HG02943 (cell line): ENCODE results near the gene SYCP2L.
A peak's percentile ranks its signal among the peaks of the same experiment; 100 is the strongest.
"Not testable (repeated sequence)": the region's sequence is repeated elsewhere in the genome, so short reads cannot be mapped to it uniquely, and the experiment has no call there.

Experiments used
- ATAC-seq: cut with Tn5 transposase; IDR thresholded peaks from one replicate; pipeline ENCODE4 v1.9.1; 2021; ENCODE audit warnings: mild to moderate bottlenecking, low read depth, moderate library complexity; ENCODE audit not compliant: unreplicated experiment

Gene SYCP2L

GRCh38 chr6:10877012-10877411, 9.8 kb upstream of the SYCP2L start:
- no peak for ATAC-seq

DNA sequence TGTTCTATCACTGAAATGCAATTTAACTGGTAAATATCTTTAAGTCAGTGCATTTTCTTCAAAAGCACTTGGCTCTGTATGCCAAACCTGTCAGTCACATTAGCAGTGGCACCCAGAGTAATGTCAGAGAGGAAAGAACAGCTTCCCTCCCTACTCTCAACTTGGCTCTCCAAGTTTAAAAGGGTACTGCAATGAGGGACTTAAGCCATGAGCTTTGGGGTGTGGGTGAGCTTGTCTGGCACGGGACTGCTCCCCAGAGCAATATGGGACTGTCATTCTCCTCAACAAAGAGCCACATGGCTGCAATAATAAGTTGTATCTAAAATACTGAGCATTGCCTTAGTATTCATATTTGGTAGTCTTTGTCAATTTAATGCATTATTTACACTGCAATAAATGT, 9.0 kb upstream of the SYCP2L start:
- no peak for ATAC-seq

DNA sequence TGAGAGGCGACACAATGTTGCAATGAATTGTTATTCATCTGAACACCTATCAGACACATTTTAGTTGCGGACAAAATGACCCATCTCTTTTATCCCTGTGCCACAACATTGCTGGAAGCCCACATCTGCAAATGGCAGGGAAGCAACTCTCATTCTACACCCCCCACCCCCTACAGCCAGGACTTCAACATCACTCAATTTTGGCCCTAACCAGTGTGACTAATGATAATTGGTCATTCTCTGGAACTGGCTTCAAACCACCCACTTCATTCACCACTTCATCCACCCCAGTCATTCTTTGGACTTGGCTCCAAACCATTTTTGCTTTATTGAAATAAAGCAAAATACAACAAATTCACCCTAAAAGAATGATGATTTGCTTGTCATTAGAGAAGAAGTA, 6.5 kb upstream of the SYCP2L start:
- no peak for ATAC-seq

DNA sequence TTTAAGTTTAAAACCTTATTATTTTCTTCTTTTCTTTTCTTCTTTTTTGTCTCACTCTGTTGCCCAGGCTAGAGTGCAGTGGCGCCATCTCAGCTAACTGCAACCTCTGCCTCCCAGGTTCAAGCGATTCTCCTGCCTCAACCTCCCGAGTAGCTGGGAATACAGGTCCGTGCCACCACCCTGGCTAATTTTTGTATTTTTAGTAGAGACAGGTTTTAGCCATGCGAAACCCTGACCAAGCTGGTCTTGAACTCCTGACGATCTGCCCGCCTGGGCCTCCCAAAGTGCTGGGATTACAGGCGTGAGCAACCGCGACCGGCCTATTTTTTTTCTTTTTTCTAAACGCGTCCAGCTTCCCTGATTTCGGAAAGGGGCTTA, 4.6 kb upstream of the SYCP2L start:
- ATAC-seq: not testable (repeated sequence)

GRCh38 chr6:10882657-10883171, 4.1 kb upstream of the SYCP2L start:
- no peak for ATAC-seq

- no peak for ATAC-seq
These were observed 3.3 kb upstream of the SYCP2L start for GRCh38 chr6:10883312-10884244.

DNA sequence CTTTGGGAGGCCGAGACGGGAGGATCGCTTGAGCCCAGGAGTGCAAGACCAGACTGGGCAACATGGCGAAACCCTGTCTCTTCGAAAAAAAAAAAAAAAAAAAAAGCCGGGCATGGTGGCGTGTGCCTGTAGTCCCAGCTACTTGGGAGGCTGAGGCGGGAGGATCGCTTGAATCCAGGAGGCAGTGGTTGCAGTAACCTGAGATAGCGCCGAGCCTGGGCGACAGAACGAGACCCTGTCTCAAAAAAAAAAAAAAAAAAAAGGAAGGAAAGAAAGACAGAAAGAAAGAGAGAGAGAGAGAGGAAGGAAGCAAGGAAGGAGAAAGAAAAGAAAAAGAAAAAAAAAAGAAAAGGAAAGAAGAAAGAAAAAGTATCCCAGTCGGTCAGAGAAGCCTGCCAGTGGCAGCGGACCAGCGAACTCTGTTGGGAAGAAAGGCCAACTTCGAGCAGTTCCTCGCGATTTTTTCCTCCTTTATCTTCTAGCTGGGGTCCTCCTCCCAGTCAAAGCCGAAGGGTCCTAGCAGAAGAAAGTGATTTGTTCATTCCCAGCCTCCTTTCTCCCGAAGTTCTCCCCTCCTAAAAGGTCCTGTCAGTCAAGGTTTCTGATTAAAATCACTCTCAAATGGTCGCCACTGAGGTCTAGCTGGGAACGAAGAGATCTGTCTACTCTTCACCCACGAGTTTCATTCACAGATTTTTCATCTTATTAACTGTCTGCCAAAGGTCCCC, 2.4 kb upstream of the SYCP2L start:
- no peak for ATAC-seq

- not testable (repeated sequence) for ATAC-seq
These were observed 524 bp upstream of the SYCP2L start for GRCh38 chr6:10886365-10886690.

DNA sequence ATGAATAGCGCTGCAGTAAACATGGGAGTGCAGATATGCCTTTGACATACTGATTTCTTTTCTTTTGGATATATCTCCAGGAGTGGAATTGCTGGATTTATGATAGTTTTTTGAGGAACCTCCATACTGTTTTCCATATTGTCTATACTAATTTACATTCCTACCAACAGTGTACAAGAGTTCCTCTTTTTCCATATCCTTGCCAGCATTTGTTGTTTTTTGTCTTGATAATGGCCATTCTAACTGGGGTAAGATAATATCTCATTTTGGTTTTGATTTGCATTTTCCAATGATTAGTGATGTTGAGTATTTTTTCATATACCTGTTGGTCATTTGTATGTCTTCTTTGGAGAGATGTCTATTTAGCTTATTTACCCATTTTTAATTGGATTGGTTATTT, 3.3 kb downstream of the SYCP2L start:
- no peak for ATAC-seq

DNA sequence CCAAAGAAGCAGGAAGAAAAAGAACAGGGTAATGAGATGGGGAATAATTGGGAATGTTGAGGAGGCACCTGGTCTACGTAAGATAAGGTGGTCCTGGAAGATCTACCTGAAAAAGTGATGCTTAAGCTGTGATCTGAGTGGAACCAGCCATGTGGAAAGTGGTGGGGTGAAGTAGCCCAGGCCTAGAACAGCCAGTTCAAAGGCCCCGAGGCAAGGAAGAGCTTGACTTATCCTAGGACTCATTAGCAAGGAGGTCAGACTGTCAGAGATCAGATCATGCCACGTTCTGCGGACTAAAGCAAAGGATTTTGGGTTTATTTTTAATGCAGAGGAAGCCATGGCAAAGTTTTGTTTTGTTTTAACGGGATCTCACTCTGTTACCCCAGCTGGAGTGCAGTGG, 5.1 kb downstream of the SYCP2L start:
- no peak for ATAC-seq

- no peak for ATAC-seq
These were observed 8.1 kb downstream of the SYCP2L start for GRCh38 chr6:10894958-10895357.

DNA sequence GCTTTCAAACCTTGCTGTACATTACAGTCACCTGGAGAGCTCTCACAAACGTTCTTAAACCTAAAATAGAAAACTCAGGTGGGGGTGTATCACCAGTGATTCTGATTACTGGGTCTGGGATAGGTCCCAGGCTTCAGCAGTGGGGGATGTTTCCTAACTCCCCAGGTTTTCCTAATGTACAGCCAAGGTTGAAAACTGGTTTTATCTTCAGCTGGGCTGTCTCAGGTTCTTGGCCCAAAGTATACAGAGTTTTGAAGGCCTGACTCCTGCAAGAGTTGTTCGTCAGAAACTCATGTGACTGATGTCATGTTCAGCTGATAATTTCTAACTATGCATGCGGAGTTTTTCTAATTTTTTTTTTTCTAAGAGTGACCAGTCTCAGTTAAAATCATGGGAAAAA, 9.8 kb downstream of the SYCP2L start:
- no peak for ATAC-seq

DNA sequence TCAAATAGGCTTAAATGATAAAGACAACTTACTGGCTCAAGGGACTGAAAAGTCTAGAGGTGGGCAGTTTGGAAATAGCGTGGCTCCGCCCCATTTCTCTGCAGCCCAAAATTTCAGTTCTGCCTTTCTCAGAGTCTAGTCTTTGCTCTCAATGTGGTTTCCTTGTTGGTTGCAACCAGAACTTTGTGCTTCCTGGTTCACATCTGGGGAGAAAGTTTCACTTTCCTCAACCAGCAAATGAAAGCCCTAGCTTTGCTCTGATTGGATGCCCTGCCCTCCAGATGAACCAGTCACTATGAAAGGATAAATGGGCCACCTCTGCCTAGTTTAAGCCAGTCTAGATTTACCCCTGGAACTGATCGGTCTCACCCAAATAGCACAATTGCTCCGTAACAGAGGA, 14.9 kb downstream of the SYCP2L start:
- peak; percentile 95 for ATAC-seq

DNA sequence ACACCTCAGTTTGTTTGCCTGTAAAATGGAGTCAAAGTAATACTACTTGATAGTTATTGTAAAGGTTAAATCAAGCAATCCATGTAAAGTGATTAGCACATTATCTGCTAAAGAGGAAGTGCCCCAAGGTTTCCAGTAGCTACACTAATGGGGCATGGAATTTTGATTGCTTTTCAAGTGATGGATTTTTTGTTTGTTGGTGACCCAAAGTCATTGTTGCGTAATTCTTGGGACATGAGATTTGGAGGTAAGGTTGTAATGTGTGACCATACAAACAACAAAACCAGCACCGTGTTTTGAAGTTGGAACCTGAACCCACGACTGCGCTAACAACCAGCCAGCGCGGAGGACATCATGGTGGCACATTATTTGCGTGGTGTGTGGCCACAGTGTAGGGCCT, 17.2 kb downstream of the SYCP2L start:
- ATAC-seq: no peak

DNA sequence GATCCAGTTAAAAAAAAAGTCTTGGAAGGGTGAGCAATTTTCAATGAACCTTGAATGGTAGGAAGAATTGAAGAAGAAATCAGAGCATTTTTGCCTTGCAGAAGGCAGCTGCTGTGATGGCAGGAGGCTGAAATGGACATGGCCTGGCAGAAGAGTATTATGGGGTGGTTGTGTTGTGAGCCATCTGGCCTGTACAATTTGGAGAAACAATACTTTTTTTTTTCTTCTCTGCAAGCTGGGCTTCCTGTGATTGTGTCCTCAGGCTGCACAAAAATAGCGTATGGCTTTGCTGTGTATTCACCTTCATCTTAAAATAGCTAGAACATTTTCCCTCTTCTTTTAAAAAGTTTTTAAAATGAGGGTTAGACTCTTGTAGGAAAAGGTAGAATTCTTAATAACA, 21.4 kb downstream of the SYCP2L start:
- no peak for ATAC-seq

DNA sequence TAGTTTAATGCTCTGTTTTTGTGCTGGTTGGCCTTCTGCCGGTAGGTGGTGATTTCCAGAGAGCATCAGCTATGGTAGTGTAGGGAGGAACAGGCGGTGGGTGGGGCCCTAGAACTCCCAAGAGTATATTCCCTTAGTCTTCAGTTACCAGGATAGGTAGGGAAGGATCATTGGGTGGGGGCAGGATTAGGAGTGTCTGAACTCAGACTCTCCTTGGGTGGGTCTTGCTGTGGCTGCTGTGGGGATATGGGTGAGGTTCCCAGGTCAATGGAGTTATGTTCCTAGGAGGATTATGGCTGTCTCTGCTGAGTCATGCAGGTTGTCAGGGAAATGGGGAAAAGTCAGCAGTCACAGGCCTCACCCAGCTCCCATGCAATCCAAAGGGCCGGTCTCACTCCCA, 32.7 kb downstream of the SYCP2L start:
- not testable (repeated sequence) for ATAC-seq

DNA sequence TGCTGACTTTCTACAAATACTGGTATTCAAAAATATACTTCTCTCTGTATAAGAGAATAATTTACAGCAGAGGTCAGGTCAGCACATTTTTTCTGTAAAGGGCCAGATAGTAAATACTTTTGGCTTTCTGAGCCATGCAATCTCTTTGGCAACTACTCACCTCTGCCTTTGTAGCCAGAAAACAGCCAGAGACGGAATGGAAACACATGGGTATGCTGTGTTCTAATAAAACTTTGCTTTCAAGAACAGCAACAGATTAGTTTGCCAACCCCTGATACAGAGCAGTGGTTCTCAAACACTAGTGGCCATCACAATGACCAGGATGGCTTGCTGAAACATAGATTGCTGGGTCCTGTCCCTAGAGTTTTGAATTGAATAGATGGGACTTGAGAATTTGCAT, 46.3 kb downstream of the SYCP2L start:
- ATAC-seq: no peak

- ATAC-seq: no peak
These were observed 53.0 kb downstream of the SYCP2L start for GRCh38 chr6:10939840-10940239.

DNA sequence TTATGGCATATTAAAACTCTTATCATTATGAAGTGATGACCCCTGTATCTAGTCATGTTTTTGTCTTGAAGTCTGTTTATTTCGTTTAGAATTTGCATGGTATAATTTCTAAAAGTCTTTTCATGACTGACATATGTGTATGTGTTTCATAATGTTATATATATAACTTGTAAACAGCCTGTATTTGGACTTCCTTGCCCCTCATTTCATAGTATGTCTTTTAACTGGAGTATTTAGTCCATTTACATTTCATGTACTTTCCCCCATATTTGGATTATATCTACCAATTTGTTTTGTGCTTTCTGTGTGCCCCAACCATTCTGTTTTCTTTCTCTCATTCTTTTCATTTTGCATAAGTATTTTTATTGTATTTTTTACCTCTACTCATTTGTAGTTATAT, 59.0 kb downstream of the SYCP2L start:
- no peak for ATAC-seq

GRCh38 chr6:10947966-10948365, 61.1 kb downstream of the SYCP2L start:
- ATAC-seq: no peak

GRCh38 chr6:10949579-10950490, 63.0 kb downstream of the SYCP2L start:
- no peak for ATAC-seq
